Vagina (tissue), 2 donors: Measurements from ENCODE around the gene KANK4.

Source experiments
- POLR2A ChIP-seq, 2 donors: fragments of 450-650 bp; IDR thresholded peaks; one replicate each; pipeline ENCODE4 v1.6.1; 2017; ENCODE audit warnings: antibody characterized with exemption in 2 of 2, mild to moderate bottlenecking in 2 of 2, moderate library complexity in 2 of 2
- TF ChIP-seq, protein P1 (sequence below), 3 experiments: fragments of 450-650 bp in 2 of 3; fragments of 200-600 bp in 1 of 3; sonication (generic) in 1 of 3; IDR thresholded peaks; one replicate each; pipeline ENCODE4 v1.5.1; 2017 to 2019; ENCODE audit warnings: antibody characterized with exemption in 3 of 3, mild to moderate bottlenecking in 2 of 3, moderate library complexity in 2 of 3

GRCh38 chr1:62361431-62361830 lies 42.2 kb upstream of the KANK4 start:
- TF ChIP-seq, protein P1, sequence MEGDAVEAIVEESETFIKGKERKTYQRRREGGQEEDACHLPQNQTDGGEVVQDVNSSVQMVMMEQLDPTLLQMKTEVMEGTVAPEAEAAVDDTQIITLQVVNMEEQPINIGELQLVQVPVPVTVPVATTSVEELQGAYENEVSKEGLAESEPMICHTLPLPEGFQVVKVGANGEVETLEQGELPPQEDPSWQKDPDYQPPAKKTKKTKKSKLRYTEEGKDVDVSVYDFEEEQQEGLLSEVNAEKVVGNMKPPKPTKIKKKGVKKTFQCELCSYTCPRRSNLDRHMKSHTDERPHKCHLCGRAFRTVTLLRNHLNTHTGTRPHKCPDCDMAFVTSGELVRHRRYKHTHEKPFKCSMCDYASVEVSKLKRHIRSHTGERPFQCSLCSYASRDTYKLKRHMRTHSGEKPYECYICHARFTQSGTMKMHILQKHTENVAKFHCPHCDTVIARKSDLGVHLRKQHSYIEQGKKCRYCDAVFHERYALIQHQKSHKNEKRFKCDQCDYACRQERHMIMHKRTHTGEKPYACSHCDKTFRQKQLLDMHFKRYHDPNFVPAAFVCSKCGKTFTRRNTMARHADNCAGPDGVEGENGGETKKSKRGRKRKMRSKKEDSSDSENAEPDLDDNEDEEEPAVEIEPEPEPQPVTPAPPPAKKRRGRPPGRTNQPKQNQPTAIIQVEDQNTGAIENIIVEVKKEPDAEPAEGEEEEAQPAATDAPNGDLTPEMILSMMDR (IDR thresholded peaks at IDR 0.05): no peak
- TF ChIP-seq POLR2A (IDR thresholded peaks at IDR 0.05): no peak
